Stimulated activated CD8-positive, alpha-beta memory T cell treated with anti-CD3 and anti-CD28 coated beads, Interleukin-4, amount 100 ng/mL, for 24 hours (primary cell): ENCODE results near the gene APOE.

ENCODE experiments used
- DNase-seq: peaks from one replicate; pipeline ENCODE4 v3.0.0-alpha.2; 2020; ENCODE audit warnings: low read depth

Gene APOE

GRCh38 chr19:44951179-44952159 lies 45.9 kb downstream of the APOE start:
- DNase-seq, result peak; percentile 11

- no peak for DNase-seq
Observed at GRCh38 chr19:44954278-44954648, 48.7 kb downstream of the APOE start.

GRCh38 chr19:44954649-44955504 lies 49.3 kb downstream of the APOE start, which contains the start of gene CLPTM1:
TSS of gene CLPTM1 (plus strand) at chr19:44955380. CDS start at chr19:44955396, 16 bp downstream.
- peak; percentile 93 for DNase-seq

- DNase-seq, result no peak
Observed at GRCh38 chr19:44955505-44956439, 50.2 kb downstream of the APOE start.

- DNase-seq, result no peak
Observed at GRCh38 chr19:44957526-44957925, 51.9 kb downstream of the APOE start.

GRCh38 chr19:44958090-44958489 lies 52.5 kb downstream of the APOE start:
- no peak for DNase-seq
